BE2C (cell line): Measurements from ENCODE around the gene ARPC5.

Source experiments
- DNase-seq: peaks from one replicate; pipeline ENCODE4 v3.0.0-alpha.2; 2020
- H3K27me3 ChIP-seq: fragments of 250-450 bp; sonication (Bioruptor Pico); 2 replicates; pipeline ENCODE4 v1.5.1; 2020; ENCODE audit warnings: mild to moderate bottlenecking
- H3K36me3 ChIP-seq: fragments of 250-450 bp; sonication (Bioruptor Pico); 2 replicates; pipeline ENCODE4 v1.5.1; 2020; ENCODE audit warnings: mild to moderate bottlenecking
- H3K4me1 ChIP-seq: fragments of 250-450 bp; sonication (Bioruptor Pico); 2 replicates; pipeline ENCODE4 v1.5.1; 2020
- H3K4me3 ChIP-seq: 2 replicates; pipeline ENCODE4 v1.5.1; 2011; ENCODE audit warnings: low read depth, low read length
- H3K9me3 ChIP-seq: fragments of 250-450 bp; sonication (Bioruptor Pico); 2 replicates; pipeline ENCODE4 v1.5.1; 2020
- TF ChIP-seq, protein P1 (sequence below): IDR thresholded peaks from 2 replicates; pipeline ENCODE4 v1.5.1; 2012; ENCODE audit warnings: mild to moderate bottlenecking, low read depth, low read length

ARPC5 gene

GRCh38 chr1:183655562-183656075 is 20.0 kb upstream of the ARPC5 start:
- Histone ChIP-seq H3K9me3 (no peaks in the 10 kb centered on the region), H3K27me3 (no peaks in the 10 kb centered on the region), H3K4me1 (peaks cover 5% of the 10 kb centered on the region; the same call in 1 of the 2 replicates), H3K4me3 (no peak overlapping the region), H3K36me3 (no peaks in the 10 kb centered on the region)
- peak; percentile 80 for DNase-seq
- TF ChIP-seq, protein P1, sequence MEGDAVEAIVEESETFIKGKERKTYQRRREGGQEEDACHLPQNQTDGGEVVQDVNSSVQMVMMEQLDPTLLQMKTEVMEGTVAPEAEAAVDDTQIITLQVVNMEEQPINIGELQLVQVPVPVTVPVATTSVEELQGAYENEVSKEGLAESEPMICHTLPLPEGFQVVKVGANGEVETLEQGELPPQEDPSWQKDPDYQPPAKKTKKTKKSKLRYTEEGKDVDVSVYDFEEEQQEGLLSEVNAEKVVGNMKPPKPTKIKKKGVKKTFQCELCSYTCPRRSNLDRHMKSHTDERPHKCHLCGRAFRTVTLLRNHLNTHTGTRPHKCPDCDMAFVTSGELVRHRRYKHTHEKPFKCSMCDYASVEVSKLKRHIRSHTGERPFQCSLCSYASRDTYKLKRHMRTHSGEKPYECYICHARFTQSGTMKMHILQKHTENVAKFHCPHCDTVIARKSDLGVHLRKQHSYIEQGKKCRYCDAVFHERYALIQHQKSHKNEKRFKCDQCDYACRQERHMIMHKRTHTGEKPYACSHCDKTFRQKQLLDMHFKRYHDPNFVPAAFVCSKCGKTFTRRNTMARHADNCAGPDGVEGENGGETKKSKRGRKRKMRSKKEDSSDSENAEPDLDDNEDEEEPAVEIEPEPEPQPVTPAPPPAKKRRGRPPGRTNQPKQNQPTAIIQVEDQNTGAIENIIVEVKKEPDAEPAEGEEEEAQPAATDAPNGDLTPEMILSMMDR = peak; percentile 95

GRCh38 chr1:183654706-183655105 is 19.1 kb upstream of the ARPC5 start:
- no peak overlapping the region for H3K4me3 ChIP-seq
- H3K27me3 ChIP-seq = no peaks in the 10 kb centered on the region
- TF ChIP-seq, protein P1 = no peak
- peaks cover 5% of the 10 kb centered on the region; the same call in 1 of the 2 replicates for H3K4me1 ChIP-seq
- no peak for DNase-seq
- H3K36me3 ChIP-seq = no peaks in the 10 kb centered on the region
- H3K9me3 ChIP-seq = no peaks in the 10 kb centered on the region

- H3K9me3 ChIP-seq = no peaks in the 10 kb centered on the region
- no peak for DNase-seq
- no peak overlapping the region for H3K4me3 ChIP-seq
- TF ChIP-seq, protein P1 = no peak
- H3K36me3 ChIP-seq = no peaks in the 10 kb centered on the region
- no peaks in the 10 kb centered on the region for H3K27me3 ChIP-seq
- peaks cover 5% of the 10 kb centered on the region; the same call in 1 of the 2 replicates for H3K4me1 ChIP-seq
These were observed 18.4 kb upstream of the ARPC5 start for GRCh38 chr1:183653876-183654451.

DNA sequence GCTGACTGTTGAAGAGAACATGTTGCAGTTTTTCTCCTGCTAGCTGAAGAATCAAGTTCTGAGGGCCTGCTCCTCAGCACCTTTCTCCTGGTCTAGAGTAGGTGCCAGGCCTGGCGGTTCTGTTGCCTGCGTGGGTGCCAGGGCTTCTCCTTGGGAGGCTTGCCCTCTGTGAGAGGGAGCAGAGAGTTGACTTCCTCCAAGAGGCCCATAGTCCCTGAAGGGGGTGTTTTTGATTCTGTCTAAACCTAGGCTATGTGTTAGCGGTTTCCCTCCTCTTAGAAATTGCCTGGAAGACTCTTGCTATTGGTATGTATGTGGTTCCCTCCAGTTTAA is 17.8 kb upstream of the ARPC5 start:
- TF ChIP-seq, protein P1 = no peak
- H3K9me3 ChIP-seq = no peaks in the 10 kb centered on the region
- no peak overlapping the region for H3K4me3 ChIP-seq
- H3K27me3 ChIP-seq = no peaks in the 10 kb centered on the region
- no peak for DNase-seq
- H3K36me3 ChIP-seq = no peaks in the 10 kb centered on the region
- peaks cover 5% of the 10 kb centered on the region; the same call in 1 of the 2 replicates for H3K4me1 ChIP-seq

- Histone ChIP-seq H3K4me3 (no peak within 1 kb of the TSS), H3K27me3 (no peaks in the 10 kb centered on the region), H3K4me1 (peaks cover 5% of the 10 kb centered on the region; the same call in 1 of the 2 replicates), H3K36me3 (no peaks in the 10 kb centered on the region), H3K9me3 (no peaks in the 10 kb centered on the region)
- DNase-seq = no peak
- TF ChIP-seq, protein P1 = no peak
These were observed 17.2 kb upstream of the ARPC5 start, which contains the start of gene APOBEC4 for GRCh38 chr1:183652547-183653461. Gene APOBEC4, minus strand, starts transcription at chr1:183653316. Its CDS starts 4,535 bp downstream, at chr1:183648781.
